IMR-90 (cell line): ENCODE results near the gene HINT2.

Experiments
- MAFK ChIP-seq: IDR thresholded peaks from 2 replicates; pipeline ENCODE4 v1.6.1; 2012; ENCODE audit warnings: low read depth, low read length, improper control_type of control experiment
- MXI1 ChIP-seq: IDR thresholded peaks from 2 replicates; pipeline ENCODE4 v1.6.1; 2012; ENCODE audit warnings: low read depth, mild to moderate bottlenecking, low read length, moderate library complexity, borderline replicate concordance
- POLR2A ChIP-seq: IDR thresholded peaks from 2 replicates; pipeline ENCODE4 v1.6.1; 2012; ENCODE audit warnings: mild to moderate bottlenecking, low read depth, low read length
- RCOR1 ChIP-seq: IDR thresholded peaks from 2 replicates; pipeline ENCODE4 v1.6.1; 2012; ENCODE audit warnings: mild to moderate bottlenecking, low read length, improper control_type of control experiment; ENCODE audit not compliant: insufficient replicate concordance
- SMC3 ChIP-seq: fragments of 150-350 bp; IDR thresholded peaks from 2 replicates; pipeline ENCODE4 v1.6.1; 2016; ENCODE audit warnings: low read depth, mild to moderate bottlenecking, antibody characterized with exemption, low read length, moderate library complexity
- TF ChIP-seq, protein P1 (sequence below): conservative IDR thresholded peaks from 2 replicates; pipeline ENCODE4 v1.5.1; 2012; ENCODE audit warnings: mild to moderate bottlenecking, low read depth, low read length, improper control_type of control experiment

DNA sequence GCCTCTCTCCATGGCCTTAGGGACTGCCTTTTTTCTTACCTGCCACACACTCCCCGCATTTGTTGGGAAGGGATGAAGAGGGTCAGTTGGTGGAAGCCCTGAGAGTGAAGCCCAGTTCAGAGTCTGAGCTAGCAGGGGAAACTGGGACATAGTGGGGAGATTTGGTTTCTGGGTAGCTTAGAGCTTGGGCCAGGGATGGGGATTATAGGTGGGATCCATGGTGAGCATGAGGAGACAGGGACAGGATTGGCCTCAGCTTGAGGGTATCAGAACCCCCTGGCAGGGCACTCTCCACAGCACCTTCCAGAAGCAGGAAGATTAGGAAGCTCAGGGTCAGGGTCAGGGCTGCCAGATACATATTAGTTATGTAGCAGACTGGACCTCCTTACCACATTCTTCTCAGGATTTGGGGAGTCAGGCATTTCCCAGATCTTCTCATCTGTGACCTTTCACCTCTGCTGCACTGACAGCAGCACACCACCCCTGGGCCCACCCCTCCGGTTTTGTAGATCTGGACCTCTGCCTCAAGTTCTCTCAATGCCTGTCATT lies 37.5 kb upstream of the HINT2 start:
- TF ChIP-seq, protein P1, sequence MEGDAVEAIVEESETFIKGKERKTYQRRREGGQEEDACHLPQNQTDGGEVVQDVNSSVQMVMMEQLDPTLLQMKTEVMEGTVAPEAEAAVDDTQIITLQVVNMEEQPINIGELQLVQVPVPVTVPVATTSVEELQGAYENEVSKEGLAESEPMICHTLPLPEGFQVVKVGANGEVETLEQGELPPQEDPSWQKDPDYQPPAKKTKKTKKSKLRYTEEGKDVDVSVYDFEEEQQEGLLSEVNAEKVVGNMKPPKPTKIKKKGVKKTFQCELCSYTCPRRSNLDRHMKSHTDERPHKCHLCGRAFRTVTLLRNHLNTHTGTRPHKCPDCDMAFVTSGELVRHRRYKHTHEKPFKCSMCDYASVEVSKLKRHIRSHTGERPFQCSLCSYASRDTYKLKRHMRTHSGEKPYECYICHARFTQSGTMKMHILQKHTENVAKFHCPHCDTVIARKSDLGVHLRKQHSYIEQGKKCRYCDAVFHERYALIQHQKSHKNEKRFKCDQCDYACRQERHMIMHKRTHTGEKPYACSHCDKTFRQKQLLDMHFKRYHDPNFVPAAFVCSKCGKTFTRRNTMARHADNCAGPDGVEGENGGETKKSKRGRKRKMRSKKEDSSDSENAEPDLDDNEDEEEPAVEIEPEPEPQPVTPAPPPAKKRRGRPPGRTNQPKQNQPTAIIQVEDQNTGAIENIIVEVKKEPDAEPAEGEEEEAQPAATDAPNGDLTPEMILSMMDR = no peak
- no peak for TF ChIP-seq MAFK
- no peak for TF ChIP-seq POLR2A
- no peak for TF ChIP-seq RCOR1
- no peak for TF ChIP-seq MXI1
- TF ChIP-seq SMC3 = no peak
